ENCODE measurements around the gene GPR132.

DNA sequence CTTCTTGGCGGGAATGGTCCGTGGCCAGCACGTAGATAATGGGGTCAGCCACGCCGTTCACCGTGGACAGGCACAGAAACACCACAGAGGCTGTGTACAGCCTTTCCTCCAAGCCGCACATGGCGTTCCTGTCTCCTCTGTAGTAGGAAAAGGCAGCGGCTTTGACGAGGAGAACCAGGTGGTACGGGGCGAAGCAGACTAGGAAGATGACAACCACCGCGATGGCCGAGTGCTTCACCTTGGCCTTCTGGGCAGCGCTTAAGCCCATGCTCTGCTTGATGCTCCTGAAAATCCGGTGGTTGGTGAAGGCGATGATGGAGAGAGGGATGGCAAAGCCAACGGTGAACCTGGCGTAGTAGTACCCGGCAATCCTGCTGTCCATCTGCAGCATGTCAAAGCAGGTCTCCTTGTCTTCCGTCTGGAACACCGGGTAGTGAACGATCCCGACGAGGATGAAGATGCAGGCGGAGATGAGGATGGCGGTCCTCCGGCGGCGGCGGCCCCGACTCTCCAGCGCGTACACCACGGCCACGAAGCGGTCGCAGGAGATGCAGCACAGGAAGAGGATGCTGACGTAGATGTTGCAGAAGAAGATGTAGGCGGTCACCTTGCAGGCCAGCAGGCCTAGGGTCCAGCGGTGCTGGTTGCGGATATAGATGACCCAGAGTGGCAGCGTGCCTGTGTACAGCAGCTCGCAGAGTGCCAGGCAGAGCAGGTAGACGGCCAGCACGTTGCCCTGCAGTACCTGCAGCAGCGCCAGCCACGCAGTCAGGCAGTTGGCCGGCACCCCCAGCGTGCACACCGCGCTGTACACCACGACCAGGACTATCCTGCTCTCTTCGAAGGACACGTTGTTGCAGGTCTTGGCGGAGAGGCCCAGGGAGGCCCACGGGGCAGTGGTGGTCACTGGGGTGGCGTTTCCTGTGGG, 13.8 kb downstream of the GPR132 start:
- TF ChIP-seq, protein P1, sequence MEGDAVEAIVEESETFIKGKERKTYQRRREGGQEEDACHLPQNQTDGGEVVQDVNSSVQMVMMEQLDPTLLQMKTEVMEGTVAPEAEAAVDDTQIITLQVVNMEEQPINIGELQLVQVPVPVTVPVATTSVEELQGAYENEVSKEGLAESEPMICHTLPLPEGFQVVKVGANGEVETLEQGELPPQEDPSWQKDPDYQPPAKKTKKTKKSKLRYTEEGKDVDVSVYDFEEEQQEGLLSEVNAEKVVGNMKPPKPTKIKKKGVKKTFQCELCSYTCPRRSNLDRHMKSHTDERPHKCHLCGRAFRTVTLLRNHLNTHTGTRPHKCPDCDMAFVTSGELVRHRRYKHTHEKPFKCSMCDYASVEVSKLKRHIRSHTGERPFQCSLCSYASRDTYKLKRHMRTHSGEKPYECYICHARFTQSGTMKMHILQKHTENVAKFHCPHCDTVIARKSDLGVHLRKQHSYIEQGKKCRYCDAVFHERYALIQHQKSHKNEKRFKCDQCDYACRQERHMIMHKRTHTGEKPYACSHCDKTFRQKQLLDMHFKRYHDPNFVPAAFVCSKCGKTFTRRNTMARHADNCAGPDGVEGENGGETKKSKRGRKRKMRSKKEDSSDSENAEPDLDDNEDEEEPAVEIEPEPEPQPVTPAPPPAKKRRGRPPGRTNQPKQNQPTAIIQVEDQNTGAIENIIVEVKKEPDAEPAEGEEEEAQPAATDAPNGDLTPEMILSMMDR (IDR thresholded peaks at IDR 0.05) = no peak
- TF ChIP-seq POLR2AphosphoS5 (IDR thresholded peaks at IDR 0.05; ENCODE audit: low read depth, low read length) (no peak), TCF7L2 (IDR thresholded peaks at IDR 0.05; ENCODE audit: low read depth, low read length) (no peak), SIN3A (IDR thresholded peaks at IDR 0.05; ENCODE audit: borderline replicate concordance, insufficient read depth, low read depth, low read length) (no peak)
- TF ChIP-seq, protein P2, sequence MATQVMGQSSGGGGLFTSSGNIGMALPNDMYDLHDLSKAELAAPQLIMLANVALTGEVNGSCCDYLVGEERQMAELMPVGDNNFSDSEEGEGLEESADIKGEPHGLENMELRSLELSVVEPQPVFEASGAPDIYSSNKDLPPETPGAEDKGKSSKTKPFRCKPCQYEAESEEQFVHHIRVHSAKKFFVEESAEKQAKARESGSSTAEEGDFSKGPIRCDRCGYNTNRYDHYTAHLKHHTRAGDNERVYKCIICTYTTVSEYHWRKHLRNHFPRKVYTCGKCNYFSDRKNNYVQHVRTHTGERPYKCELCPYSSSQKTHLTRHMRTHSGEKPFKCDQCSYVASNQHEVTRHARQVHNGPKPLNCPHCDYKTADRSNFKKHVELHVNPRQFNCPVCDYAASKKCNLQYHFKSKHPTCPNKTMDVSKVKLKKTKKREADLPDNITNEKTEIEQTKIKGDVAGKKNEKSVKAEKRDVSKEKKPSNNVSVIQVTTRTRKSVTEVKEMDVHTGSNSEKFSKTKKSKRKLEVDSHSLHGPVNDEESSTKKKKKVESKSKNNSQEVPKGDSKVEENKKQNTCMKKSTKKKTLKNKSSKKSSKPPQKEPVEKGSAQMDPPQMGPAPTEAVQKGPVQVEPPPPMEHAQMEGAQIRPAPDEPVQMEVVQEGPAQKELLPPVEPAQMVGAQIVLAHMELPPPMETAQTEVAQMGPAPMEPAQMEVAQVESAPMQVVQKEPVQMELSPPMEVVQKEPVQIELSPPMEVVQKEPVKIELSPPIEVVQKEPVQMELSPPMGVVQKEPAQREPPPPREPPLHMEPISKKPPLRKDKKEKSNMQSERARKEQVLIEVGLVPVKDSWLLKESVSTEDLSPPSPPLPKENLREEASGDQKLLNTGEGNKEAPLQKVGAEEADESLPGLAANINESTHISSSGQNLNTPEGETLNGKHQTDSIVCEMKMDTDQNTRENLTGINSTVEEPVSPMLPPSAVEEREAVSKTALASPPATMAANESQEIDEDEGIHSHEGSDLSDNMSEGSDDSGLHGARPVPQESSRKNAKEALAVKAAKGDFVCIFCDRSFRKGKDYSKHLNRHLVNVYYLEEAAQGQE (IDR thresholded peaks at IDR 0.05; ENCODE audit: insufficient read depth in 1 of 2, low read depth in 2 of 2, low read length in 1 of 2) = no peak
